AG04450 (cell line): ENCODE measurements around the gene TMEM273. TPM values are rescaled to one million over a fixed set of nuclear protein-coding genes. Genes with fewer than 3 reads are reported as not detected.

Experiments
- CTCF ChIA-PET: fragments of 300-600, 350-600 bp; formaldehyde crosslinking; extraction: SDS; loops from one replicate; lab custom pipeline; 2022; ENCODE audit warnings: antibody characterized with exemption, inconsistent platforms; lab: Charles Lee
- POLR2A ChIA-PET: fragments of 350-600 bp; formaldehyde crosslinking; extraction: SDS; loops from one replicate; lab custom pipeline; 2021; ENCODE audit warnings: antibody characterized with exemption, inconsistent platforms; lab: Yijun Ruan, JAX
- DNase-seq: peaks from one replicate; pipeline ENCODE4 v3.0.0-alpha.2; 2011; ENCODE audit warnings: low read depth, low spot score
- H3K27ac ChIP-seq: one replicate; pipeline ENCODE4 v1.5.1; 2012; ENCODE audit warnings: low read depth, low read length, control low read depth
- H3K27me3 ChIP-seq: one replicate; pipeline ENCODE4 v1.6.0; 2012; ENCODE audit warnings: low read length; ENCODE audit not compliant: control insufficient read depth, insufficient read depth
- H3K4me3 ChIP-seq: 2 replicates; pipeline ENCODE4 v1.5.1; 2011; ENCODE audit warnings: mild to moderate bottlenecking, low read depth, low read length, control low read depth
- H3K9me3 ChIP-seq: 2 replicates; pipeline ENCODE4 v1.5.1; 2012; ENCODE audit warnings: low read length; ENCODE audit not compliant: control insufficient read depth, insufficient read depth
- CTCF ChIP-seq: IDR thresholded peaks from 2 replicates; pipeline ENCODE4 v1.5.1; 2011; ENCODE audit warnings: low read depth, low read length, control low read depth, inconsistent platforms
- polyA plus RNA-seq: library from polyadenylated mRNA; depleted of rRNA; stranded (reverse); fragments of >200 nt; gene quantifications from 2 replicates; pipeline ENCODE4 v1.2.3, GENCODE V29; 2011

The TMEM273 gene
- polyA plus RNA-seq, 1 experiment, result not detected

GRCh38 chr10:49174926-49175500 is 13.2 kb downstream of the TMEM273 start:
- TF ChIP-seq CTCF, result no peak
- ChIA-PET POLR2A (no interaction called here), CTCF (interaction anchor here (1.3 kb wide), 1 partner anchor 13 kb away, joined by 5 read pairs; no protein-coding TSS in a partner anchor)
- DNase-seq, result no peak
- Histone ChIP-seq H3K4me3 (no peak overlapping the region), H3K27me3 (no peaks in the 10 kb centered on the region), H3K27ac (no peak overlapping the region), H3K9me3 (no peaks in the 10 kb centered on the region)

GRCh38 chr10:49174261-49174925 is 13.8 kb downstream of the TMEM273 start:
- no peaks in the 10 kb centered on the region for H3K9me3 ChIP-seq
- H3K27me3 ChIP-seq, result no peaks in the 10 kb centered on the region
- no peak for DNase-seq
- no peak overlapping the region for H3K27ac ChIP-seq
- H3K4me3 ChIP-seq, result no peak overlapping the region
- TF ChIP-seq CTCF, result no peak
- POLR2A ChIA-PET, result no interaction called here
- CTCF ChIA-PET, result interaction anchor here (1.3 kb wide), 1 partner anchor 13 kb away, joined by 5 read pairs; no protein-coding TSS in a partner anchor

GRCh38 chr10:49173853-49174252 is 14.3 kb downstream of the TMEM273 start:
- Histone ChIP-seq H3K27me3 (no peaks in the 10 kb centered on the region), H3K9me3 (no peaks in the 10 kb centered on the region), H3K27ac (no peak overlapping the region), H3K4me3 (no peak overlapping the region)
- DNase-seq, result no peak
- ChIA-PET POLR2A (no interaction called here), CTCF (interaction anchor here (0.6 to 0.9 kb wide), 2 partner anchors 9 to 232 kb away, joined by 3 read pairs; no protein-coding TSS in a partner anchor)
- TF ChIP-seq CTCF, result no peak

- POLR2A ChIA-PET, result no interaction called here
- H3K27ac ChIP-seq, result no peak overlapping the region
- no peaks in the 10 kb centered on the region for H3K27me3 ChIP-seq
- TF ChIP-seq CTCF, result no peak
- CTCF ChIA-PET, result interaction anchor here (0.6 to 0.9 kb wide), 2 partner anchors 9 to 233 kb away, joined by 3 read pairs; no protein-coding TSS in a partner anchor
- no peaks in the 10 kb centered on the region for H3K9me3 ChIP-seq
- no peak for DNase-seq
- no peak overlapping the region for H3K4me3 ChIP-seq
Observed at GRCh38 chr10:49173201-49173772, 14.9 kb downstream of the TMEM273 start.

GRCh38 chr10:49172777-49173132 is 15.4 kb downstream of the TMEM273 start:
- Histone ChIP-seq H3K27ac (no peak overlapping the region), H3K9me3 (no peaks in the 10 kb centered on the region), H3K27me3 (no peaks in the 10 kb centered on the region), H3K4me3 (no peak overlapping the region)
- no peak for TF ChIP-seq CTCF
- ChIA-PET POLR2A (interaction anchor here (0.6 kb wide), 1 partner anchor 10 kb away, joined by 3 read pairs; no protein-coding TSS in a partner anchor), CTCF (interaction anchor here (0.9 to 1.8 kb wide), 2 partner anchors 8 to 11 kb away, joined by 3 to 7 read pairs; no protein-coding TSS in a partner anchor)
- no peak for DNase-seq
